HG03196 (cell line): ENCODE measurements around the gene OR2M4.
"Not testable (repeated sequence)": the region's sequence is repeated elsewhere in the genome, so short reads cannot be mapped to it uniquely, and the experiment has no call there.

Experiments
- ATAC-seq: cut with Tn5 transposase; IDR thresholded peaks from one replicate; pipeline ENCODE4 v1.9.1; 2021; ENCODE audit not compliant: unreplicated experiment

The OR2M4 gene, protein sequence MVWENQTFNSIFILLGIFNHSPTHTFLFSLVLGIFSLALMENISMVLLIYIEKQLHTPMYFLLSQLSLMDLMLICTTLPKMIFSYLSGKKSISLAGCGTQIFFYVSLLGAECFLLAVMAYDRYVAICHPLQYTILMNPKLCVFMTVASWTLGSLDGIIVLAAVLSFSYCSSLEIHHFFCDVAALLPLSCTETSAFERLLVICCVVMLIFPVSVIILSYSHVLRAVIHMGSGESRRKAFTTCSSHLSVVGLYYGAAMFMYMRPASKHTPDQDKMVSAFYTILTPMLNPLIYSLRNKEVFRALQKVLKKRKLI

GRCh38 chr1:248231117-248231516, at the start of gene OR2M4:
OR2M4 (plus strand) TSS chr1:248231417; CDS start chr1:248238929, 7,512 bp downstream.
- no peak for ATAC-seq

GRCh38 chr1:248183996-248184395, 47.2 kb upstream of the OR2M4 start:
- ATAC-seq, result no peak

GRCh38 chr1:248187363-248187762, 43.9 kb upstream of the OR2M4 start:
- ATAC-seq, result no peak

DNA sequence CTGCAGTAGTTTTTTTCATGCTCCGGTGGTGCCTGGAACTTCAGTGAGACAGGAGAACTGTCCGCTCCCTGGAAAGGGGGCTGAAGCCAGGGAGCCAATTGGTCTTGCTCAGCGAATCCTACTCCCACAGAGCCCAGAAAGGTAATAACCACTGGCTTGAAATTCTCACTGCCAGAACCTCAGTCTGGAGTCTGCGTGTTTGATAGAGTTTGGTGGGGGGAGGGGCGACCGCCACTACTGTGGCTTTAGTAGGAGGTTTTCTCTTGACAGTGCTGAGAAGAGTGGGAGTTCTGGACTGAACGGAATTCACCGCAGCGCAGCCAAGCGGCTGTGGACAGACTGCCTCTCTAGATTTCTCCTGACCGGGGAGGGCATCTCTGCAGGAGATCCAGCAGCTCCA, 42.2 kb upstream of the OR2M4 start:
- ATAC-seq, result no peak

- ATAC-seq, result no peak
These were observed 37.1 kb upstream of the OR2M4 start for GRCh38 chr1:248194117-248194516.

DNA sequence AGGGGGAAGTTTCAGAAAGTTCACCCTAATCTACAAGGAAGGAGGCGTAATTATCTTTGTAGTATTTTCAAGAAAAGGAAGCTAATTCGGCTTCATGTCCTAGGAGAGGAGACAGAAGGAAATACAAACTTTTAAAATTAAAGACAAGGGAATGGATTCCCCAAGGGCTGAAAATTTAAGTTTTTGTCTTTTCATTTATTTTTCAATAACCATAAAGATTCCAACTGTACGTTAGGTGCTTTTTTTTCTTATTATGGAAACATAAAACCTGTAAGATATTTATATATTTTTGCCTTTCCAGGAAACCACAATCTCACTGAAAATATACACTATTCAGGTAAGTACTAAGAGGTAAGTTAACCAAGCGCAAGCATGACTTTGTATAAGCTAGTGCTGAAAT, 34.3 kb upstream of the OR2M4 start, which contains the start of gene OR2M3:
OR2M3 (plus strand) TSS at position 301 of the 400 bp plus-strand sequence. CDS start 5,803 bp downstream, outside the sequence.
- ATAC-seq, result no peak

GRCh38 chr1:248215880-248216279, 15.3 kb upstream of the OR2M4 start:
- no peak for ATAC-seq

DNA sequence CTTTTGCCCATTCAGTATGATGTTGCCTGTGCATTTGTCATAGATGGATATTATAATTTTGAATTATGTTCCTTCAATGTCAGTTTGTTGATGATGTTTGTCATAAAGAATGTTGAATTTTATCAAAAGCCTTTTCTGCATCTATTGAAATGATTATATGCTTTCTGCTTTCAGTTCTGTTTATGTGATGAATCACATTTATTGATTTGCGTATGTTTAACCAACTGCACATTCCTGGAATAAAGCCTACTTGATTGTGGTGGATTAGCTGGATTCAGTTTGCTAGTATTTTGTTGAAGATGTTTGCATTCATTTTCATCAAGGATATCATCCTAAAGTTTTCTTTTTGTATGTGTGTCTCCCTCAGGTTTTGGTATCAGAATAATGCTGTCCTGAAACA, 5.7 kb upstream of the OR2M4 start:
- no peak for ATAC-seq

DNA sequence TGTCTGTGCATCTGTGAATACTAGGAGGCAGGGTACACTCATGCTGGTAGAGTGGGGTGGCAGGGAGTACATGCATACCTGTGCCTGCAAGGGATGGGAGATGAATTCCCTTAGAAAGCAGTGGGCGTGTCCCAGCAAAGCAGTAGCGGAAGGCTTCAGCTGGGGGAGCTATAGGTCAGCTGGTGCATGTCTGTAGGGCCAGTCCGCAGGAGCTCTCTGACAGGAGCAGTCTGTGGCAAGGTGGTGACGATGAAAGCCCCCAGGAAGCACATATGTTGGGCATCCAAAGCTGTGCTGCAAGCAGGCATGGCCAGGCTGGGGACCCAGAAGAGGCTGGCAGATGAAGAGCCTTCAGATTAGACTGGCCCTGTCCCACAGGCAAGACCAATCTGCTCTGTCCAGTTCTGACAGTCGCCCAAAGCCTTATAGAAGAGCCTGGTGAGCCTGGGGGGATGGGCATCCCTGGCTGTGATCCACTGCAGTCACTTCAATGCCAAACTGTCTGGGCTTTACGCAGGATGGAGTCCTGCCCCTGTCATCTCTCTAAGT, 1.8 kb upstream of the OR2M4 start:
- no peak for ATAC-seq

- ATAC-seq, result no peak
These were observed 8.3 kb downstream of the OR2M4 start for GRCh38 chr1:248239478-248239877.

DNA sequence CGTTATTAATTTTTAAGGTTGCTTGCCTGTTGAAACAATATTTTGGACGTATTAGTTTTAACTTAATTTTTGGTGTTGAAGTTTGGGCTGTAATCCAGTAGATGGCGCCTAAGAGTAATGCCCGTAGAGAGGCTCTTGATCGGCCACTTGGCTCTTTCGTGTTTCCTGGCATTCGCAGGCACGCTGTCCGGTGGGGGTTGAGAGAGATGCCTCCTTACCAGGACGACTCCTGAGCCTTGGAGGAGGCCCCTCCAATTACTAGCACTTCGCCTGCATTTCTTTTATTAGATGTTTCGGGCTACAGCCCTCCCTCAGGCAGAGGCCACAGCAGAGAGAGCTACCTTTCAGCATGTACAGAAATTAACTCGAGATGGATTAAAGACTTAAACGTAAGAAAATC, 12.0 kb downstream of the OR2M4 start:
- ATAC-seq, result peak; percentile 76

DNA sequence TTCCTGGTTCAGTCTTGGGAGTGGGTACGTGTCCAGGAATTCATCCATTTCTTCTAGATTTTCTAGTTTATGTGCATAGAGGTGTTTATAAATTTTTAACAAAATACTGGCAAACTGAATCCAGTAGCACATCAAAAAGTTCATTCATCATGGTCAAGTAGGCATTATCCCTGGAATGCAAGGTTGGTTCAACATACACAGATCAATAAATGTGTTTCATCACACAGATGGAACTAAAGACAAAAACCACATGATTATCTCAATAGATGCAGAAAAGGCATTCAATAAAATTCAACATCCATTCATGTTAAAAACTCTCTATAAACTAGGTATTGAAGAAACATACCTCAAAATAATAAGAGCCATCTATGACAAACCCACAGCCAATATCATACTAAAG, 28.1 kb downstream of the OR2M4 start:
- not testable (repeated sequence) for ATAC-seq

GRCh38 chr1:248268178-248268577, 37.0 kb downstream of the OR2M4 start:
- no peak for ATAC-seq

DNA sequence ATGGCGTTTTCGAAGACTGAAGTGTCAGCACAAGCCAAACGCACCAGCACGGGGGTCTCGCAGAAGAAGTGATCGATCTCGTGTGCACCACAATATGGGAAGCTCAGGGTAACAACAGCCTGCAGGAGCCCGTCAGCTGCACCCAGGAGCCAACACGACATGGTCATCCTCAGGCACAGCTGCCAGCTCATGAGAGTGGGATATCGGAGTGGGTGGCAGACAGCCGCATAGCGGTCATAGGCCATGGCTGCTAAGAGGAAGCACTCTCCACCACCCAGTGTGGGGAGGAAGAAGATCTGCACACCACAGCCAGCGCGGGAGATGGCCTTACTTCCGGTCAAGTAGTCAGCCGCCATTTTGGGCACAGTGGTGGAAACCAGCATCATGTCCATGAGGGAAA, 42.0 kb downstream of the OR2M4 start:
- ATAC-seq, result not testable (repeated sequence)

GRCh38 chr1:248277876-248278275, 46.7 kb downstream of the OR2M4 start, which contains the start of gene OR2T33:
OR2T33 (minus strand) TSS chr1:248277976; CDS start chr1:248273814, 4,162 bp downstream.
- no peak for ATAC-seq

DNA sequence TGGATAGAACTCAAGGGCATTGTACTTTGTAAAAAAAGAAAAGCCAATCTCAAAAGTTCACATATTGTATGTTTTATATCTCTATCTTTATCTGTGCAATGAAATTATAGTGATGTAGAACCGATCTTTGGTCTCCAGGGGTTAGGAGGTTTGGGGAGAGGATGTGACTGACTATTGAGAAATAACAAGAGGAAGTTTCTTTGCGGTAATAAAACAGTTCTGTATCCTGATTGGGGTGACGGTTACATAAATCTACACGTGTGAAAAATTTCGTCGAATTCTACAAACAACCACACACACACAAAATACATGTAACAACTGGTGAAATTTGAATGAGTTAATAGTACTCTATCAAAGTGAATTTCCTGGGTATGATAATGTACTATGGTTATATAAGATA, 57.2 kb downstream of the OR2M4 start:
- no peak for ATAC-seq
